ENCODE data around the gene IL6ST. TPM values are rescaled to one million over a fixed set of nuclear protein-coding genes. Genes with fewer than 3 reads are reported as not detected.
"Not testable (repeated sequence)": the region's sequence is repeated elsewhere in the genome, so short reads cannot be mapped to it uniquely, and the experiment has no call there.

IL6ST gene
- total RNA-seq, 2 experiments from 2014 or later = 47.1 to 58.0 TPM

DNA sequence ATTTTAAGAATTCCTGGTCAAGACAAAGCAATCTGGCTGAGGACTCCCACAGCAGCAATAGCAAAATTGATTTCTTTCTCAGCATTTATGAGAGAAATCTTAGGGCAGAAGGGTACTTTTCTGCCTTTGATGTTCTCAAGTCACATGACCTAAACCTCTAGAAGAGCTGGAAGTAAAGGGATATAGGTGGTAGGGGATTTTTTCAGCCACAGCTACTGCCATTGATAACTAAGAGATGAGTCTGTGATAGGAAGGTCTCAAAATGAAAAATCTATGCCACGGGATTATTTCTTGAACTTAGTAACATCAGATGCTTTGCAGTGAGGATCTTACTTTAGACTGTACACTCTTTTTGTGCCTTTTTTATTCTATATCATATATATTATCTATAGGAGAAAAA, 35.6 kb downstream of the IL6ST start:
- H3K27me3 Mint-ChIP-seq = no peaks in the 10 kb centered on the region
- no peak for DNase-seq
- H3K9me3 Mint-ChIP-seq = no peaks in the 10 kb centered on the region
- peaks cover 27% of the 10 kb centered on the region for H3K36me3 Mint-ChIP-seq
- H3K4me1 Mint-ChIP-seq = peaks cover 12% of the 10 kb centered on the region
- H3K4me3 Mint-ChIP-seq = no peak overlapping the region
- peak overlapping the region; percentile 26 for H3K27ac Mint-ChIP-seq

DNA sequence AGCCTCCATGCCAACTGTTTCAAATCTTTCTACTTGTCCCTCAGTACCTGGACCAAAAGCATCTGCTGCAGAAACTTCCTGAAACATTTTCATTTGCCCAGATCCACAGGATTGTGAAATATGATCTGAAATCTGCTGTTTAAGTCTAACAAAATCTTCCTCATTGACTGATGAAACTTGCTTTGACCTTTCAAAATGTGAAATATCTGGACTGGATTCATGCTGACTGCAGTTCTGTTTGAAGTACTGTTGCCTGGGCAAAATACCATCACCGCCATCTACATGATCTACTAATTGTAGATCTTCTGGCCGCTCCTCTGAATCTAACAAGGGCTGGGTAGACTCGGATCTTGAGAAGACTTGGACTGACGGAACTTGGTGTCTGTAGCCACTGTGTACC, 53.6 kb downstream of the IL6ST start:
- Mint-ChIP-seq H3K27ac (peak overlapping the region; percentile 79), H3K4me1 (peaks cover 21% of the 10 kb centered on the region), H3K36me3 (peaks cover 29% of the 10 kb centered on the region)
- H3K4me3 Mint-ChIP-seq, DNase-seq, H3K27me3 Mint-ChIP-seq, H3K9me3 Mint-ChIP-seq: not testable (repeated sequence)

DNA sequence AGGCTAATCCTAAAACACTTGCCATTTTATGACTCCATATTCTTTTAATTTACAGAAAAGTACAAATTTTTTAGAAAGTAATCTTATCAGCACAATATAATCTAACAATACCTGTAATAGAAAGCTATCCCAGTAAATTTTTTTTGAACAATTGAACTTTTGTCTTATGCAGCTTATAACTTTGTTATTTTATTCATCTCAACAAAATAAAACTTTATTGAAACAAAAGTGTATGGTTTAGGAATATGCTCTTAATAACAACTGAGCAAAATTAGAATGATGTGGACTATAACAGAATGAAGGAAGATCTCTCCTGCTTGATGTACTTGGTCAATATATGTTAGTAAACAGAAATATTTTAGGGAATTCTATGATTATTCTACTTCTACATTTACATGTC, 57.2 kb downstream of the IL6ST start:
- H3K27me3 Mint-ChIP-seq, H3K4me3 Mint-ChIP-seq, H3K9me3 Mint-ChIP-seq, DNase-seq: not testable (repeated sequence)
- Mint-ChIP-seq H3K27ac (peak overlapping the region; percentile 39), H3K4me1 (peaks cover 20% of the 10 kb centered on the region), H3K36me3 (peaks cover 10% of the 10 kb centered on the region)

- no peak overlapping the region for H3K27ac Mint-ChIP-seq
- DNase-seq = peak; percentile 71
- no peaks in the 10 kb centered on the region for H3K27me3 Mint-ChIP-seq
- H3K36me3 Mint-ChIP-seq = peaks cover 8% of the 10 kb centered on the region
- peaks cover 13% of the 10 kb centered on the region for H3K4me1 Mint-ChIP-seq
- no peaks in the 10 kb centered on the region for H3K9me3 Mint-ChIP-seq
- H3K4me3 Mint-ChIP-seq = no peak overlapping the region
These were observed 58.6 kb downstream of the IL6ST start for GRCh38 chr5:55936100-55936693.

DNA sequence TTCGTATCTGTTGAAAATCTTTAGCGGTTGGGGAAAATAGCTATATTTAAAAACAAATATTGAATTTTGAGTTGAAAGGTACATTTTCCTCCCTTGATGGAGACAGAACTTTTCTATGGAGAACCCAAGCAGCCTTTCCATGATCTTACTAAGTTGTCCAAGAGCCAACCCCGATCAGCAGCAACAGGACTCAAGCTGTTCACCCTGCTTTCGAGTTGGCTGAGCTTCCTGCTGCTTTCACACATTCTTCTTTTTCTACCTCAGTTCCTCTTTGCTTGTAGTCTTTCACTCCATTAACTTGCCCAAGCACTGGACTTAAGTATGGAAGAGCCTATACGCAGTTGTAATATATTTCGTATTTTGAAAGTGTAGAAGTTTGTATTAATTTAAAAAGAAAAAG, 59.4 kb downstream of the IL6ST start:
- Mint-ChIP-seq H3K27ac (no peak overlapping the region), H3K9me3 (no peaks in the 10 kb centered on the region), H3K27me3 (no peaks in the 10 kb centered on the region), H3K36me3 (peaks cover 6% of the 10 kb centered on the region), H3K4me1 (peaks cover 10% of the 10 kb centered on the region), H3K4me3 (no peak overlapping the region)
- DNase-seq = no peak

GRCh38 chr5:55934720-55935119, 60.0 kb downstream of the IL6ST start:
- H3K4me1 Mint-ChIP-seq = peaks cover 10% of the 10 kb centered on the region
- H3K36me3 Mint-ChIP-seq = peaks cover 6% of the 10 kb centered on the region
- no peaks in the 10 kb centered on the region for H3K9me3 Mint-ChIP-seq
- no peak overlapping the region for H3K27ac Mint-ChIP-seq
- no peak for DNase-seq
- no peaks in the 10 kb centered on the region for H3K27me3 Mint-ChIP-seq
- no peak overlapping the region for H3K4me3 Mint-ChIP-seq

- H3K27ac Mint-ChIP-seq = no peak overlapping the region
These were observed 60.6 kb downstream of the IL6ST start for GRCh38 chr5:55934115-55934613.

DNA sequence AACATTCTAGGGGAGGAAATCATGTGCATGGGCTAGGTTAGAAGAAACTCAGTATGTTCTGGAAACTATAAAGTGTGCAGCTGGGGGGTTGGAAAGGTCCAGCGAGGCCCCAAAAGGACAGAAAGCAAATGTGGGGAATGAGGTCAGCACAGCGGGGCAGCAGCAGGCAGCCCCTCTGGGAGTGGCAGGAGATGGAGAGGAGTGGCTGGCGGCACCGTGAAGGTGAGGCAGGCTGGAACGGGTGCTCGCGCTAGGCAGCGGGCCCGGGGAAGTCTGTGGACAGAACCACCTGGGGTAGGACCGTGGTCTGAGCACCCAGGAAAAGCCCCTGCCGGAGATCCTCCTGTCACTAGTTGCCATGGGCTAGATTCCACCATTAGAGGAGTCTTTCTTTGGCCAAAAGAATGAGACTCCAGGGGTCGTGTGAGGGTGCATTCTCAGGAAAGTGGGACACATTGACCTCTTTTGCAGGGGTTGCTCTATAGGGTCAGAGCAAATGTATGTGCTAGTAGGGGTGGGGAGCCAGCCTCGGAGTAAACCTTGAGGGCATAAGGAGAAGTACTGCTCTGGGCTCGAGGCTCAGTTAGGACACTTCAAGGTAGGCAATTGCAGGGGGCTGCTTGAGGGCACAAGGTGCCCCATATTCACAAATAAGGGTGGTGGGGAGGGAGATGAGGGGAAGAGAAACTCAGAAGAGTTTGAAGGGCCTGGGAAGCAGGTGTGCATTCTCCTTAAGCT, 61.2 kb downstream of the IL6ST start:
- no peak overlapping the region for H3K27ac Mint-ChIP-seq
- no peak for DNase-seq
- no peaks in the 10 kb centered on the region for H3K36me3 Mint-ChIP-seq
- no peaks in the 10 kb centered on the region for H3K9me3 Mint-ChIP-seq
- H3K27me3 Mint-ChIP-seq = no peaks in the 10 kb centered on the region
- no peak overlapping the region for H3K4me3 Mint-ChIP-seq
- peaks cover 7% of the 10 kb centered on the region for H3K4me1 Mint-ChIP-seq

More at GRCh38 chr5:55934115-55934613, 60.6 kb downstream of the IL6ST start:
- Mint-ChIP-seq H3K4me3 (no peak overlapping the region), H3K9me3 (no peaks in the 10 kb centered on the region), H3K36me3 (peaks cover 4% of the 10 kb centered on the region), H3K4me1 (peaks cover 7% of the 10 kb centered on the region), H3K27me3 (no peaks in the 10 kb centered on the region)
- no peak for DNase-seq

GRCh38 chr5:55932700-55933099, 62.1 kb downstream of the IL6ST start:
- DNase-seq = no peak
- Mint-ChIP-seq H3K4me1 (peaks cover 4% of the 10 kb centered on the region), H3K36me3 (no peaks in the 10 kb centered on the region), H3K9me3 (no peaks in the 10 kb centered on the region), H3K27ac (no peak overlapping the region), H3K4me3 (no peak overlapping the region), H3K27me3 (no peaks in the 10 kb centered on the region)

DNA sequence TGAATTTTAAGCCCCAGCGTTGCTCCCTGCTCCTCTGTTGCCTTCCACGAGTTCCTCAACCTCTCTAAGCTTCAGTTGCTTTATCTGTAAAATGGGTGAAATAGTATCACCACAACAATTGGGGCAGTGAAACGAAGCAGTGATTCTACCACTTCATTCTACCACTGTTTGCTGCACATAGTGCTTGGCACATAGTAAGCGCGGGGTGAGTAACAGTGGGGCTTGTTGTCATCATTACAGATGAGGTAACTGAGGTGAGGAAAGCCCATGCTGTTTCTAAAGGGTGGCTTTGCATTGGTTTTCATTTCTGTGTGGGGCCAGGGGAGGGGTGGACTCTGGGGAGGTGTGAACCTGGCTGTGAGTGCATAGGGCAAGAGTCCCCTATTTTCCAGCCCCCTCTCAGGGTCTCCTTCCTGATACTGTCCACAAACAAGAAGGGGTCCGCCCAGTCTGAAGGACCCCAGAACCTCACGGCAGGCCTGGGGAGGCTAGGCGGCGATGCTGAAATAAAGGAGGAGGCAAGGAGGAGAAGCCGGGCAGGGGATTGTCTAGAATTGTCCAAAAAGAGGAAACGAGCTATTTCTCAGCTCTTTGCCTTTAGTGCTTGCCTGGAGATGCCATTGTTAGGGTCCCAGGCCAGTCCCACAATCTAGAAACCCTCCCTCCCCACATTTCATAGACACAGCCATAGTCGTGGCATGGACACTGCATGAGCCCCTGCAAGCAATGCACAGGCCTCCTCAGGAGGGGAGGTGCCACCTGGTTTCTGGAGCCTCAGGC, 65.6 kb downstream of the IL6ST start:
- Mint-ChIP-seq H3K4me1 (no peaks in the 10 kb centered on the region), H3K27me3 (no peaks in the 10 kb centered on the region), H3K9me3 (no peaks in the 10 kb centered on the region), H3K36me3 (no peaks in the 10 kb centered on the region), H3K27ac (no peak overlapping the region), H3K4me3 (no peak overlapping the region)
- no peak for DNase-seq

GRCh38 chr5:55927861-55928655, 66.7 kb downstream of the IL6ST start:
- Mint-ChIP-seq H3K4me3 (no peak overlapping the region), H3K27ac (no peak overlapping the region), H3K36me3 (no peaks in the 10 kb centered on the region), H3K9me3 (no peaks in the 10 kb centered on the region), H3K4me1 (peaks cover 9% of the 10 kb centered on the region), H3K27me3 (peaks cover 4% of the 10 kb centered on the region)
- no peak for DNase-seq

DNA sequence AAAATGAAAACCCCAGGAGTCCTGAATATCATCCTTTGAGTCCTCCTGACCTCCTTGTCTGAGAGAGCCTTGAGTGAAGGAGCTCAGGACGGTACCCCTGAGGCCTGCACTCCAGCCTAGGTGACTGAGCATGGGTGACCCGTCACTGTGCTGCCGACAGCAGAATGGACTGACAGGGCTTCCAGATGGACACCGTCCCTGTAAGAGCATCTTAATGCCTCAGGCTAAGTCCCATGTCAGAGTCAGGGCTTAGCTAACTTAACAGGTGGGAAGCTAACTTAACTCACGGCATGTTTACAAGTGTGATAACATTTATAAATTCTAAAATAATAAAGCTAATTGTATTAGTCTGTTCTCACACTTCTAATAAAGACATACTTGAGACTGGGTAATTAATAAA, 68.3 kb downstream of the IL6ST start:
- H3K27ac Mint-ChIP-seq = no peak overlapping the region
- H3K4me1 Mint-ChIP-seq = peaks cover 12% of the 10 kb centered on the region
- peaks cover 4% of the 10 kb centered on the region for H3K27me3 Mint-ChIP-seq
- no peaks in the 10 kb centered on the region for H3K9me3 Mint-ChIP-seq
- H3K36me3 Mint-ChIP-seq = no peaks in the 10 kb centered on the region
- H3K4me3 Mint-ChIP-seq = no peak overlapping the region
- DNase-seq = no peak

- H3K9me3 Mint-ChIP-seq = no peaks in the 10 kb centered on the region
- H3K4me1 Mint-ChIP-seq = peaks cover 12% of the 10 kb centered on the region
- peaks cover 4% of the 10 kb centered on the region for H3K27me3 Mint-ChIP-seq
- no peaks in the 10 kb centered on the region for H3K36me3 Mint-ChIP-seq
- DNase-seq = no peak
- H3K4me3 Mint-ChIP-seq = no peak overlapping the region
- no peak overlapping the region for H3K27ac Mint-ChIP-seq
These were observed 69.1 kb downstream of the IL6ST start for GRCh38 chr5:55925712-55926111.

DNA sequence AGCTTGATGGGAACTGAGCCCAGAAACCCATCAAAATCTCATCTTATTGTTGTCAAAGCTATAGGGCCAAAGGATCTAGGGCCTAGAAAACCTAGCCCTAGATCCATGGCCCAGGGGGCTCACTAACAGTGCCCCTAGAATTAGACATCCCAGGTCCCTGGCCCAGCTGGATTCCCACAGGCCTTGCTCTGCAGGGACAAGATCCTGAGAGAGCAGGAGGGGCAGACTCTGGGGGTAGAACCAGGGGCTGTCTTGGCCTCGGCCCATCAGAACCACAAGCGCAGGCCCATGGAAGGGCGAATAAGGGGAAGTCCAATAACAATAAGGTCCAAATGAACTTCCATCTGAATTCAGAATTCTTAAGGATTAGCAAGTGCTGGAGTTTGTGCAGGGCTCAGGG, 69.6 kb downstream of the IL6ST start:
- no peak for DNase-seq
- Mint-ChIP-seq H3K27ac (no peak overlapping the region), H3K4me1 (peaks cover 12% of the 10 kb centered on the region), H3K27me3 (peaks cover 4% of the 10 kb centered on the region), H3K36me3 (no peaks in the 10 kb centered on the region), H3K9me3 (no peaks in the 10 kb centered on the region), H3K4me3 (no peak overlapping the region)

DNA sequence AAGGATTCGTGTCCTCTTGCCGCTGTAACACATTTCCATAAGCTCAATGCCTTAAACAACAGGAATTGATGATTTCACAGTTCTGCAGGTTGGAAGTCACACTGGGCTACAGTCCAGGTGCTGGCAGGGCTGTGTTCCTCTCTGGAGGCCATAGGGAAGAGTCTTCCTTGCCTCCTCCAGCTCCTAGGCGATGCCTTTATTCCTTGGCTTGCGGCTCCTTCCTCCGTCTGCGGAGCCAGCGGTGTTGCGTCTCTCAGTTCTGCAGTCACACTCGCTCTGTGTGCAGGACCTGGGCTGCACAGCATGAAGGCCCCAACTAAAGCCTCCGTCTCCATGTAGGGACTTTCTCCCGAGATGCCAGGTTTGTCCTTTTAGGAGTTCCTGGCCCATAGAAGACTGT, 70.0 kb downstream of the IL6ST start:
- H3K27ac Mint-ChIP-seq = no peak overlapping the region
- peaks cover 4% of the 10 kb centered on the region for H3K27me3 Mint-ChIP-seq
- H3K4me3 Mint-ChIP-seq = no peak overlapping the region
- no peak for DNase-seq
- peaks cover 12% of the 10 kb centered on the region for H3K4me1 Mint-ChIP-seq
- H3K9me3 Mint-ChIP-seq = no peaks in the 10 kb centered on the region
- no peaks in the 10 kb centered on the region for H3K36me3 Mint-ChIP-seq
